ENCODE measurements around the gene ATXN7L1. TPM values are rescaled to one million over a fixed set of nuclear protein-coding genes. Genes with fewer than 3 reads are reported as not detected.

The ATXN7L1 gene
- total and polyA plus RNA-seq, 7 donors, result 1.2 to 6.0 (median 3.0) TPM

- 68 to 91% (median 85%) methylated on average over 3 of the region's 3 CpGs for WGBS, 3 donors
- no peaks in the 10 kb centered on the region for H3K27me3 ChIP-seq (ENCODE audit: insufficient read depth in 3 of 3, low read length in 2 of 3)
- intact Hi-C loops (cut with DNase I), result no loop called here
- TF ChIP-seq CTCF (IDR thresholded peaks at IDR 0.05), result no peak
- no peaks in the 10 kb centered on the region for H3K9me3 ChIP-seq
- no peak overlapping the region for H3K27ac ChIP-seq
- ATAC-seq, result peak in 2 of 4 donors; percentile 33 to 45
- DNase-seq, result no peak
- H3K36me3 ChIP-seq (ENCODE audit: insufficient read depth in 1 of 2, low read depth in 1 of 2), result no peaks in the 10 kb centered on the region
- no peak overlapping the region for H3K4me3 ChIP-seq
- H3K4me1 ChIP-seq, result peaks cover 3% of the 10 kb centered on the region
These were observed 182.8 kb downstream of the ATXN7L1 start for GRCh38 chr7:105693576-105693975.

- intact Hi-C loops (cut with DNase I), result no loop called here
- no peaks in the 10 kb centered on the region for H3K27me3 ChIP-seq (ENCODE audit: insufficient read depth in 3 of 3, low read length in 2 of 3)
- peaks cover 3% of the 10 kb centered on the region for H3K4me1 ChIP-seq
- no peak for TF ChIP-seq CTCF (IDR thresholded peaks at IDR 0.05)
- ATAC-seq (peak; percentile 79 to 85 (median 81)), DNase-seq (peak; percentile 21 to 71)
- H3K27ac ChIP-seq, result peak overlapping the region; percentile 64
- WGBS, 3 donors, result 6 to 7% (median 6%) methylated on average over 21 of the region's 21 CpGs
- peak overlapping the region; percentile 69 for H3K4me3 ChIP-seq
- no peaks in the 10 kb centered on the region for H3K36me3 ChIP-seq (ENCODE audit: insufficient read depth in 1 of 2, low read depth in 1 of 2)
- H3K9me3 ChIP-seq, result no peaks in the 10 kb centered on the region
These were observed 184.5 kb downstream of the ATXN7L1 start for GRCh38 chr7:105691680-105692564.

- intact Hi-C loops (cut with DNase I), result no loop called here
- DNase-seq, result no peak
- H3K27me3 ChIP-seq (ENCODE audit: insufficient read depth in 3 of 3, low read length in 2 of 3), result no peaks in the 10 kb centered on the region
- TF ChIP-seq CTCF (IDR thresholded peaks at IDR 0.05), result no peak
- H3K9me3 ChIP-seq, result no peaks in the 10 kb centered on the region
- 4 to 8% (median 5%) methylated on average over 18 of the region's 18 CpGs for WGBS, 3 donors
- peak overlapping the region; percentile 64 for H3K27ac ChIP-seq
- no peaks in the 10 kb centered on the region for H3K36me3 ChIP-seq (ENCODE audit: insufficient read depth in 1 of 2, low read depth in 1 of 2)
- H3K4me1 ChIP-seq, result peaks cover 3% of the 10 kb centered on the region
- ATAC-seq, result peak in 3 of 4 donors; percentile 36 to 72 (median 56)
- H3K4me3 ChIP-seq, result peak overlapping the region; percentile 69
These were observed 185.2 kb downstream of the ATXN7L1 start for GRCh38 chr7:105691082-105691679.

- no peak for TF ChIP-seq CTCF (IDR thresholded peaks at IDR 0.05)
- ATAC-seq (no peak), DNase-seq (no peak)
- peak overlapping the region; percentile 64 for H3K27ac ChIP-seq
- WGBS, 3 donors, result 70 to 80% (median 74%) methylated on average over 17 of the region's 17 CpGs
- intact Hi-C loops (cut with DNase I), result no loop called here
- no peaks in the 10 kb centered on the region for H3K9me3 ChIP-seq
- H3K27me3 ChIP-seq (ENCODE audit: insufficient read depth in 3 of 3, low read length in 2 of 3), result no peaks in the 10 kb centered on the region
- H3K4me1 ChIP-seq, result peaks cover 3% of the 10 kb centered on the region
- no peaks in the 10 kb centered on the region for H3K36me3 ChIP-seq (ENCODE audit: insufficient read depth in 1 of 2, low read depth in 1 of 2)
- peak overlapping the region; percentile 69 for H3K4me3 ChIP-seq
These were observed 186.0 kb downstream of the ATXN7L1 start for GRCh38 chr7:105690325-105690945.

Measured in psoas muscle (tissue), 8 donors.